Erythroblast (primary cell): Measurements from ENCODE around the gene CCDC33.

Experiments used
- GATA1 ChIP-seq: IDR thresholded peaks from 2 replicates; pipeline ENCODE4 v1.6.1; 2011; ENCODE audit warnings: low read depth, mild to moderate bottlenecking, control low read depth, low read length, moderate library complexity
- POLR2A ChIP-seq: IDR thresholded peaks from 2 replicates; pipeline ENCODE4 v1.6.1; 2011; ENCODE audit warnings: mild to moderate bottlenecking, low read length

- TF ChIP-seq POLR2A (no peak), GATA1 (no peak)
Measured at GRCh38 chr15:74362482-74362881, 126.4 kb downstream of the CCDC33 start.
